Muscle layer of colon (tissue), 2 donors: ENCODE data around the gene TACR2.

Experiments used
- H3K27ac ChIP-seq: one replicate; pipeline ENCODE4 v1.7.0; 2013; ENCODE audit warnings: low read depth, mild to moderate bottlenecking, low read length, moderate library complexity
- H3K27me3 ChIP-seq, 2 donors: one replicate each; pipeline ENCODE4 v1.7.0; 2013; ENCODE audit warnings: low read length in 2 of 2, mild to moderate bottlenecking in 2 of 2; ENCODE audit not compliant: insufficient read depth in 2 of 2, control insufficient read depth in 1 of 2
- H3K36me3 ChIP-seq: one replicate; pipeline ENCODE4 v1.7.0; 2013; ENCODE audit warnings: mild to moderate bottlenecking, low read length; ENCODE audit not compliant: insufficient read depth
- H3K4me1 ChIP-seq: one replicate; pipeline ENCODE4 v1.7.0; 2013; ENCODE audit warnings: mild to moderate bottlenecking, low read length; ENCODE audit not compliant: insufficient read depth
- H3K4me3 ChIP-seq, 2 donors: one replicate each; pipeline ENCODE4 v1.7.0; 2013; ENCODE audit warnings: low read length in 2 of 2, low read depth in 1 of 2, mild to moderate bottlenecking in 1 of 2, moderate library complexity in 1 of 2
- H3K9ac ChIP-seq: one replicate; pipeline ENCODE4 v1.7.0; 2013; ENCODE audit warnings: low read length
- H3K9me3 ChIP-seq: one replicate; pipeline ENCODE4 v1.7.0; 2013; ENCODE audit warnings: mild to moderate bottlenecking, low read length
- donor health status: abdominal sarcoma.
- donor health status: Adenocarcinoma of cecum.

Gene TACR2

DNA sequence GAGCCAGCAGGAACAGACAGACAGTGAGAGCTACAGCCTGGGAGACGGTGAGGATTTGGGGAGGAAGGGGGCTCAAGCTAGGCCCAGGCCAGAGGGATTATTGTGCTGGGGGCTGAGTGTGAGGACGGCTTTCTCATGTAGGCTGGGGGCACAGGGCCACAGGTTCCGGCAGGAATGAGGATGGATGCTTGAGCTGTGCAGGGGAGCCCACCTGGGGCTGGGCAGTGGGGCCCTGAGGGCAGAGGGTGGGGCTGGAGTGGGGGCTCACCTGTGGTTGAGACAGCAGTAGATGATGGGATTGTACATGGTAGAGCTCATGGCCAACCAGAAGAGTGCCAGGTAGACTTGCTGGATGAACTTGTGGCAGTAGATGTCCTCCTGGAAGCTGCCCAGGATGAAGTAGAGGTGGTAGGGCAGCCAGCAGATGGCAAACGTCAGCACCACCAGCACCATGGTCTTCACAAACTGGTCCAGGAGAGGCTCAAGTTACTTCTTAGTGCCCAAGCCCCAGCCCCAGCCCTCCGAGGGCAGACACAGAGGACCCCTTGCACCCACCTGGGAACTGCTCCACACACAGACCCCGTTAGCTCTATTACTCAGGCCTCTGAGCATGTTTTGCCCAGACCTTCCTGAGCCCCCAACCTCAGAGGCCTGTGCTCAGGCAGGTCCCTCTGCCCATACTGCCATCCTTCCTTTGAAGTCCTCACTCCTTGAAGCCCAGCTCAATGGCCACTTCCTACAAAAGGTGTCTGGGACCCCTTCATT, 9.7 kb downstream of the TACR2 start:
- Histone ChIP-seq H3K9ac (no peak overlapping the region), H3K9me3 (no peaks in the 10 kb centered on the region), H3K27me3 (no peaks in the 10 kb centered on the region), H3K4me3 (no peak overlapping the region), H3K36me3 (peaks cover 42% of the 10 kb centered on the region), H3K4me1 (peaks cover 65% of the 10 kb centered on the region), H3K27ac (peak overlapping the region; percentile 84)

DNA sequence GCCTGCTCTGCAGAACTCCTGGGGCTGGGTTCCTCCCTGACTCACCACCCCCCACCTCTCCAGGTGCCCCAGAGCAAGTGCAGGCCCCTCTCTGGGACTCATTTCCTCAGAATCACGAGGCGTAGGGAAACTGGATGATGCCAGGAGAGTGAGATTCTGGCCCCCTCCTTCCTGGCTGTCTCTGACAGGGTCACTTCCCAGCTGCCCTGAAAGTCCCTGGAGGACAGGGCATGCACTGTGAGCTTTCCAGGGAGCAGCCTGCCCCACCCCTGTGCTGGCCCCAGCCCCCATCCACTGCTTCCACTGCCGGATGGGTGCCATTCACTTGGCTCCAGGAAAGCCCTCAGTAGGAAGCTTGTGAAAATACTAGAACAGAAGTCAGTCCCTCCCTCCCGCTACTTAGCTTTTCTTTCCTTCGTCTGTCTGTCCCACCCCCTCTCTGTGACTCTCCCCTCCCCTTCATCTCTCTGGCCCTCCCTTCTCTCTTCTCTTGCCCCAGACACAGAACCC, 10.4 kb downstream of the TACR2 start:
- Histone ChIP-seq H3K4me1 (peaks cover 62% of the 10 kb centered on the region), H3K27ac (peak overlapping the region; percentile 49), H3K9ac (no peak overlapping the region)

DNA sequence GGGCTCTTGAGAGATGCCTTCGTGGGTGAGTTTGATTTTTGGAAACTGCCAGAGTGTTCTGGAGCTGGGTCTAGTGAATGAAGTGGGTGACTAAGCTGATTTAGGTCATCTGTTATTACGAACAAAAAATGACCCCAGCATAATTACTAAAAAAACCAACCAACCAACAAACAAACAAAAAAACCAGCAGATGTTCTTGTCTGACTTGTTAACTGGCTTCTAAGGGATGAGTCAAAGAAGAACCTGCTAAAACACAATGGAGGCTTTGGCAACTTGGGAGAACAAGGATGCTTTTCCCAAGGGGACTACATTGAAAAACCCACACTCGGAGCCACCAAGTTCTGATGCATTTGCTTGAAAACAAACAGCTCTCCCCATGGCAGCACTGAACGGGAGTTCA, 11.5 kb downstream of the TACR2 start:
- Histone ChIP-seq H3K9me3 (no peaks in the 10 kb centered on the region), H3K36me3 (peaks cover 49% of the 10 kb centered on the region), H3K27ac (no peak overlapping the region), H3K27me3 (no peaks in the 10 kb centered on the region), H3K4me1 (peaks cover 53% of the 10 kb centered on the region), H3K4me3 (no peak overlapping the region), H3K9ac (no peak overlapping the region)

More for the DNA sequence above, 10.4 kb downstream of the TACR2 start:
- Histone ChIP-seq H3K9me3 (no peaks in the 10 kb centered on the region), H3K27me3 (no peaks in the 10 kb centered on the region), H3K36me3 (peaks cover 46% of the 10 kb centered on the region), H3K4me3 (no peak overlapping the region)

DNA sequence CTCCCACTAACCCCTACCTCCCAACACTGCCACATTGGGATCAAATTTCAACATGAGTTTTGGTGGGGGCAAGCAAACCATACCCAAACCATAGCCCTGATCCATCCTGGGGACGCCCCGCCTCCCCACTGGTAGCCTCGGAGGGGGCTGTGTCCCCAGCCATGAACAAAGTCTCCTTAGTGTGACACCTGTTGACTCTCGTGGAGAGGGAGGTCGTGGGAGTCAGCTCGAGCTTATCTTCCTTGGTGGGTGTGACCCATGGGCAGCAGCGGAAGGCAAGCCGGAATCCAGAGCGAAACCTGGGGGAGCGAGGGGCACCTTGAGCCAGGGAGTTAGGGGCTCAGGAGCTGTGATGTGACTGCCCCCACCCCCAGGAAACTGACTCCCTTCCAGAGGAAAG, 11.9 kb downstream of the TACR2 start:
- Histone ChIP-seq H3K36me3 (peaks cover 49% of the 10 kb centered on the region), H3K4me3 (no peak overlapping the region), H3K27me3 (no peaks in the 10 kb centered on the region), H3K4me1 (peaks cover 49% of the 10 kb centered on the region), H3K9ac (no peak overlapping the region), H3K9me3 (no peaks in the 10 kb centered on the region), H3K27ac (no peak overlapping the region)

DNA sequence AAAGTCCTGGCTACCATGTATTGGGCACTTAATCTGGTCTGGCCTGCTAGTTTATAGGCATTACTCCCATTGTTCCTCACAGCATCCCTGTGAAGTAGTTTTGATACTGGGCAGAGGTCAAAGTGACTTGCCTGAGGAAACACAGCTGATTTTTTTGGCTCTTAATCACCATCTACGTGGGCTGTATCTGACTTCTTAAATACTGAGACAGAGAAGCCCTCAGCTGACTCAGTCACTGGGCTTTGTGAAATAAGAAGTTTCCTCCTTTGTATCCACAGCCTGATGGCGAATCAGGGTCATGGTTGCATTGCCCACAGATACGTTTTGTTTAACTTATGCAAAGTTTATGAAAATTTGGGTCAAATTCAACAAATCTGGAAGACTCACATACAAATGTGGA, 13.2 kb downstream of the TACR2 start:
- Histone ChIP-seq H3K4me1 (peaks cover 43% of the 10 kb centered on the region), H3K36me3 (peaks cover 55% of the 10 kb centered on the region), H3K4me3 (no peak overlapping the region), H3K27ac (no peak overlapping the region), H3K27me3 (no peaks in the 10 kb centered on the region), H3K9ac (no peak overlapping the region), H3K9me3 (no peaks in the 10 kb centered on the region)

DNA sequence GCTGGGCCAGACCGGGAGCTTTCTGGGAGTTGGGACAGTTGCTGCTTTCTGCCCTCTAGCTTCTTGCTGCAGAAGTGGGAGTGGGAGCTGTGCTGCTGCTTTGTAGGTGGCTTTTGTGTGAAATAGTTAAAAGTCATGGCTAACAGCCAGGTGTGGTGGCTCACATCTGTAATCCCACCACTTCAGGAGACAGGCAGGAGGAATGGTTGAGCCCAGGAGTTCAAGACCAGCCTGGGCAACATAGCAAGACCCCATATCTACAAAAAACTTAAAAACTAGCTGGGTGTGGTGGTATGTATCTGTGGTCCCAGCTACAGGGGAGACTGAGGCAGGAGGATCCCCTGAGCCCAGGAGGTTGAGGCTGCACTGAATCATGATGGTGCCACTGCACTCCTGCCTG, 13.7 kb downstream of the TACR2 start:
- peaks cover 56% of the 10 kb centered on the region for H3K36me3 ChIP-seq
- no peak overlapping the region for H3K4me3 ChIP-seq
- no peaks in the 10 kb centered on the region for H3K9me3 ChIP-seq
- no peak overlapping the region for H3K9ac ChIP-seq
- H3K27ac ChIP-seq = no peak overlapping the region
- no peaks in the 10 kb centered on the region for H3K27me3 ChIP-seq
- peaks cover 40% of the 10 kb centered on the region for H3K4me1 ChIP-seq

DNA sequence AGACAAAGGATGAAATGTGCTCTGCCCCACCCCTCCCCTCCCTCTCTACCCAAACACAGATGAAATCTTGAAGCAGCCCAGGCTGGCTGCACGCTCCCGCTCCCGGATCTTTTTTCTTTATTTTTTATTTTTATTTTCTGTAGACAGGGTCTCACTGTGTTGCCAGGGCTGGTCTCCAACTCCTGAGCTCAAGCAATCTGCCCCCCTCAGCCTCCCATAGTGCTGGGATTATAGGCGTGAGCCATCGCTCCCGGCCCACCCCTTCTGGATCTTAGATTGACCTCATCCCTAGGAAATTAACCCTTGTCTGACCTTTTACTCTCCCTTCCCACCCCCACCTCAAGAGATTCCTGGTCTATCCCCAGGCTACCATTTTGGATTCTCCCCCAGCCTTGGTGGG, 14.3 kb downstream of the TACR2 start:
- Histone ChIP-seq H3K9me3 (no peaks in the 10 kb centered on the region), H3K27ac (peak overlapping the region; percentile 33), H3K9ac (no peak overlapping the region), H3K4me3 (no peak overlapping the region), H3K4me1 (peaks cover 33% of the 10 kb centered on the region), H3K27me3 (no peaks in the 10 kb centered on the region), H3K36me3 (peaks cover 56% of the 10 kb centered on the region)

DNA sequence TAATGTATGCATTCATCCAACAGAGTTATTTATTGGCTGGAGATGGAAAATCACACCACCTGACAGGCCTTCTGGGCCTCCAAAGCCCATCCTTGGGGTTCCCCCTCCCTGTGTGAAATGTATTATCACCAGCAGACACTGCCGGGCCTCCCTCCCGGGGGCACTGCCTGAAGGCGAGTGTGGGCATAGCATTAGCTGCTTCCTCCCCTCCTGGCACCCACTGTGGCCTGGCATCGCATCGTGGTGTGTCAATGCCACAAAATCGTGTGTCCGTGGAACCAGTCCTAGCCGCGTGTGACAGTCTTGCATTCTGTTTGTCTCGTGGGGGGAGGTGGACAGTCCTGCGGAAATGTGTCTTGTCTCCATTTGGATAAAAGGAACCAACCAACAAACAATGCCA, 15.3 kb downstream of the TACR2 start:
- Histone ChIP-seq H3K9me3 (no peaks in the 10 kb centered on the region), H3K27me3 (no peaks in the 10 kb centered on the region), H3K4me1 (peaks cover 23% of the 10 kb centered on the region), H3K9ac (no peak overlapping the region), H3K27ac (no peak overlapping the region), H3K4me3 (no peak overlapping the region), H3K36me3 (peaks cover 48% of the 10 kb centered on the region)

DNA sequence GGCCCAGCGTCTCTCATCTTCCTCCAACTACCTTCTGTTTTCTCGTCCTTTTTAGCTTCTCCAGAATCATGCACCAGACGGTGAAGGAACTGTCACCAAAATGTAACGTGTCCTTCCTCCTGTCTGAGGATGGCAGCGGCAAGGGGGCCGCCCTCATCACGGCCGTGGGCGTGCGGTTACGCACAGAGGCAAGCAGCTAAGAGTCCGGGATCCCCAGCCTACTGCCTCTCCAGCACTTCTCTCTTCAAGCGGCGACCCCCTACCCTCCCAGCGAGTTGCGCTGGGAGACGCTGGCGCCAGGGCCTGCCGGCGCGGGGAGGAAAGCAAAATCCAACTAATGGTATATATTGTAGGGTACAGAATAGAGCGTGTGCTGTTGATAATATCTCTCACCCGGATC, 15.8 kb downstream of the TACR2 start:
- H3K4me1 ChIP-seq = peaks cover 18% of the 10 kb centered on the region
- H3K4me3 ChIP-seq = no peak overlapping the region
- H3K27me3 ChIP-seq = no peaks in the 10 kb centered on the region
- H3K9me3 ChIP-seq = no peaks in the 10 kb centered on the region
- H3K36me3 ChIP-seq = peaks cover 48% of the 10 kb centered on the region
- no peak overlapping the region for H3K27ac ChIP-seq
- H3K9ac ChIP-seq = no peak overlapping the region

DNA sequence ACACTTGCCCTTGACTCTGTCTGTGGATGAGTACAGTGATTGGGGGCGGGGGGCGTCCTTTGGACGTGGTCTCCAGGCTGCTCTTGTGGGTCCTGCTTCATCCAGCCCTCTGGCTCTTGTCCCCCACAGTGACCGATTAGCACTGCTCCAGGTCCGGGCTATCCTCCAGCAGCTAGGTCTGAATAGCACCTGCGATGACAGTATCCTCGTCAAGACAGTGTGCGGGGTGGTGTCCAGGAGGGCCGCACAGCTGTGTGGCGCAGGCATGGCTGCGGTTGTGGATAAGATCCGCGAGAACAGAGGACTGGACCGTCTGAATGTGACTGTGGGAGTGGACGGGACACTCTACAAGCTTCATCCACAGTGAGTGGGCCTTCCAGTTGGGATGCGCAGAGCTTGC, 18.3 kb downstream of the TACR2 start:
- H3K9ac ChIP-seq = no peak overlapping the region
- peaks cover 40% of the 10 kb centered on the region for H3K36me3 ChIP-seq
- H3K27ac ChIP-seq = no peak overlapping the region

DNA sequence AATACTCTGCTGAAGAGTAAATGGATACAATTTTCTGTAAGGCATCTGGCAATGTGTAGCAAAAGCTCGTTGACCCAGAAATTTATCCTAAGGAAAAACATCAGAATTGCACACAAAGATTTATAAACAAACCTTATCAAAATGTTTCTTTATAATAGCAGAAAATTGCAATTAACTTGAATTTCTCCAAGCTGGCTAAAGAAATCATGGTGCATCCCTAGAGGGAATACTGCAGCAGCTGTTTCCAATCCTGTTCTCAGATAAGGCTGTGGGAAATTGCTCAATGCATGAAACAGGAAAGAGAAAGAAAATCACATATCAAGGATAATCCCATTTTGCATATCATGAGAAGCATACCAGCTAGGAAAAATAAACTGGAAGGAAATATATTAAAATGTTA, 18.7 kb downstream of the TACR2 start:
- Histone ChIP-seq H3K36me3 (peaks cover 36% of the 10 kb centered on the region), H3K9me3 (no peaks in the 10 kb centered on the region), H3K9ac (no peak overlapping the region), H3K27ac (no peak overlapping the region), H3K27me3 (no peaks in the 10 kb centered on the region), H3K4me3 (no peak overlapping the region), H3K4me1 (peaks cover under 1% of the 10 kb centered on the region)

More for the DNA sequence above, 18.3 kb downstream of the TACR2 start:
- H3K4me3 ChIP-seq = no peak overlapping the region
- no peaks in the 10 kb centered on the region for H3K9me3 ChIP-seq
- peaks cover 6% of the 10 kb centered on the region for H3K4me1 ChIP-seq
- H3K27me3 ChIP-seq = no peaks in the 10 kb centered on the region

DNA sequence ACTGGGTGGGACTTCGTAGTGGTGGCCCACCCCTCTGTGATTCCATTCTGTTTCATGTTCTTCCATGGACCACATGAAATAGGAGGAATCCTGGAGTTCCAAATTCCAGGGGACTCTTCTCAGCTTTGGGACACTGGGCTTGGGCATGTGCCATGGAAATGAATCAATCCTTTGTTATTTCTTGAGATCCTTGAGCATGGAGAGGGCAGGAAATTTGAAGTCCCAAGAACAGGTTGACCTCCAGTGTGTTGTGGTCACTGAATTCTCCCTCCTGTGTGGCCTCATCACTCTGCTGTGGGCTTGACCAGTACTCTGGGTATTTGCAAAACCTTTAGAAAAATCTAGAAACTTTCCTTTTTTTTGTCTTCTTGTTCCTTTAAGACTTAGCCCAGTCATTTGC, 22.7 kb downstream of the TACR2 start:
- Histone ChIP-seq H3K9me3 (no peaks in the 10 kb centered on the region), H3K27me3 (no peaks in the 10 kb centered on the region), H3K4me1 (peaks cover 9% of the 10 kb centered on the region), H3K9ac (no peak overlapping the region), H3K27ac (no peak overlapping the region), H3K36me3 (peaks cover 40% of the 10 kb centered on the region), H3K4me3 (no peak overlapping the region)
